ENCODE measurements around the gene RHBDL3.

The RHBDL3 gene

GRCh38 chr17:32266051-32266388 is 388 bp downstream of the RHBDL3 start:
- Histone ChIP-seq H3K9me3 (ENCODE audit: insufficient read depth, low read depth, low read length) (peaks cover 5% of the 10 kb centered on the region), H2AK5ac (ENCODE audit: low read length) (no peak overlapping the region), H2BK120ac (ENCODE audit: insufficient read depth, low read length, poor library complexity) (no peak overlapping the region), H3K36me3 (ENCODE audit: control insufficient read depth in 1 of 2, insufficient read depth in 2 of 2, low read length in 2 of 2) (no peaks in the 10 kb centered on the region), H2BK5ac (ENCODE audit: low read depth, low read length, poor library complexity) (no peak overlapping the region), H2BK12ac (ENCODE audit: low read length) (no peak overlapping the region), H3K4me1 (ENCODE audit: control insufficient read depth in 1 of 2, insufficient read depth in 2 of 2, low read length in 2 of 2) (peaks cover 7 to 11% of the 10 kb centered on the region in 2 experiments), H3K27me3 (ENCODE audit: insufficient read depth, low read length) (peaks cover 50% of the 10 kb centered on the region), H3K18ac (ENCODE audit: low read length) (no peak overlapping the region), H3K14ac (ENCODE audit: low read length) (no peak overlapping the region), H3K23ac (ENCODE audit: low read length) (no peak overlapping the region), H4K8ac (ENCODE audit: low read depth, low read length) (no peak overlapping the region), H3K9ac (ENCODE audit: low read length) (no peak overlapping the region), H3K27ac (ENCODE audit: low read depth, low read length) (no peak overlapping the region), H3K4ac (ENCODE audit: low read depth, low read length) (no peak overlapping the region), H4K12ac (ENCODE audit: low read depth, low read length) (no peak overlapping the region), H4K91ac (ENCODE audit: low read depth, low read length) (no peak overlapping the region), H3K79me2 (ENCODE audit: control insufficient read depth, insufficient read depth, low read length, poor library complexity) (no peaks in the 10 kb centered on the region), H2AFZ (ENCODE audit: insufficient read depth, low read length, poor library complexity) (no peak overlapping the region), H3K4me2 (ENCODE audit: low read length) (peak overlapping the region; percentile 89), H3K79me1 (ENCODE audit: low read length) (no peaks in the 10 kb centered on the region), H3K4me3 (ENCODE audit: low read depth, low read length) (no peak overlapping the region)
- WGBS (ENCODE audit: extremely low coverage, insufficient coverage, insufficient read length), result no CpG with 5 or more reads among the region's 55 CpGs
- no peak for DNase-seq

- WGBS (ENCODE audit: extremely low coverage, insufficient coverage, insufficient read length), result no CpG with 5 or more reads among the region's 78 CpGs
- H3K9ac ChIP-seq (ENCODE audit: low read length), result no peak overlapping the region
Observed at GRCh38 chr17:32266389-32267301, 1.0 kb downstream of the RHBDL3 start.

GRCh38 chr17:32267690-32268205 is 2.1 kb downstream of the RHBDL3 start:
- Histone ChIP-seq H3K14ac (ENCODE audit: low read length) (no peak overlapping the region), H4K91ac (ENCODE audit: low read depth, low read length) (no peak overlapping the region), H3K79me1 (ENCODE audit: low read length) (no peaks in the 10 kb centered on the region), H3K27ac (ENCODE audit: low read depth, low read length) (no peak overlapping the region), H3K9ac (ENCODE audit: low read length) (no peak overlapping the region), H3K79me2 (ENCODE audit: control insufficient read depth, insufficient read depth, low read length, poor library complexity) (no peaks in the 10 kb centered on the region), H3K9me3 (ENCODE audit: insufficient read depth, low read depth, low read length) (peaks cover 4% of the 10 kb centered on the region), H3K4ac (ENCODE audit: low read depth, low read length) (no peak overlapping the region), H3K36me3 (ENCODE audit: control insufficient read depth in 1 of 2, insufficient read depth in 2 of 2, low read length in 2 of 2) (no peaks in the 10 kb centered on the region), H3K18ac (ENCODE audit: low read length) (no peak overlapping the region), H3K23ac (ENCODE audit: low read length) (no peak overlapping the region), H3K4me3 (ENCODE audit: low read depth, low read length) (no peak overlapping the region), H4K8ac (ENCODE audit: low read depth, low read length) (no peak overlapping the region), H2AFZ (ENCODE audit: insufficient read depth, low read length, poor library complexity) (no peak overlapping the region), H3K4me1 (ENCODE audit: control insufficient read depth in 1 of 2, insufficient read depth in 2 of 2, low read length in 2 of 2) (peaks cover 7 to 11% of the 10 kb centered on the region in 2 experiments), H3K27me3 (ENCODE audit: insufficient read depth, low read length) (peaks cover 50% of the 10 kb centered on the region), H2BK120ac (ENCODE audit: insufficient read depth, low read length, poor library complexity) (no peak overlapping the region), H2BK5ac (ENCODE audit: low read depth, low read length, poor library complexity) (no peak overlapping the region), H2AK5ac (ENCODE audit: low read length) (no peak overlapping the region), H4K12ac (ENCODE audit: low read depth, low read length) (no peak overlapping the region), H2BK12ac (ENCODE audit: low read length) (no peak overlapping the region), H3K4me2 (ENCODE audit: low read length) (peak overlapping the region; percentile 2)
- no CpG with 5 or more reads among the region's 10 CpGs for WGBS (ENCODE audit: extremely low coverage, insufficient coverage, insufficient read length)
- peak in 1 of 2 donors; percentile 31 for DNase-seq

More at GRCh38 chr17:32266389-32267301, 1.0 kb downstream of the RHBDL3 start:
- Histone ChIP-seq H2BK120ac (ENCODE audit: insufficient read depth, low read length, poor library complexity) (no peak overlapping the region), H3K23ac (ENCODE audit: low read length) (no peak overlapping the region), H3K36me3 (ENCODE audit: control insufficient read depth in 1 of 2, insufficient read depth in 2 of 2, low read length in 2 of 2) (no peaks in the 10 kb centered on the region), H3K27ac (ENCODE audit: low read depth, low read length) (no peak overlapping the region), H2BK12ac (ENCODE audit: low read length) (no peak overlapping the region), H3K4ac (ENCODE audit: low read depth, low read length) (no peak overlapping the region), H3K27me3 (ENCODE audit: insufficient read depth, low read length) (peaks cover 50% of the 10 kb centered on the region), H3K9me3 (ENCODE audit: insufficient read depth, low read depth, low read length) (peaks cover 5% of the 10 kb centered on the region), H3K4me1 (ENCODE audit: control insufficient read depth in 1 of 2, insufficient read depth in 2 of 2, low read length in 2 of 2) (peaks cover 7 to 11% of the 10 kb centered on the region in 2 experiments), H2BK5ac (ENCODE audit: low read depth, low read length, poor library complexity) (no peak overlapping the region), H4K8ac (ENCODE audit: low read depth, low read length) (no peak overlapping the region), H3K4me2 (ENCODE audit: low read length) (peak overlapping the region; percentile 89), H3K18ac (ENCODE audit: low read length) (no peak overlapping the region), H4K12ac (ENCODE audit: low read depth, low read length) (no peak overlapping the region), H2AFZ (ENCODE audit: insufficient read depth, low read length, poor library complexity) (no peak overlapping the region), H3K79me1 (ENCODE audit: low read length) (no peaks in the 10 kb centered on the region), H2AK5ac (ENCODE audit: low read length) (no peak overlapping the region), H3K4me3 (ENCODE audit: low read depth, low read length) (peak overlapping the region; percentile 66), H3K14ac (ENCODE audit: low read length) (no peak overlapping the region), H3K79me2 (ENCODE audit: control insufficient read depth, insufficient read depth, low read length, poor library complexity) (no peaks in the 10 kb centered on the region), H4K91ac (ENCODE audit: low read depth, low read length) (no peak overlapping the region)
- peak in 1 of 2 donors; percentile 13 for DNase-seq

GRCh38 chr17:32268734-32269288 is 3.2 kb downstream of the RHBDL3 start:
- Histone ChIP-seq H4K12ac (ENCODE audit: low read depth, low read length) (no peak overlapping the region), H3K79me2 (ENCODE audit: control insufficient read depth, insufficient read depth, low read length, poor library complexity) (no peaks in the 10 kb centered on the region), H2BK12ac (ENCODE audit: low read length) (no peak overlapping the region), H2AK5ac (ENCODE audit: low read length) (no peak overlapping the region), H3K14ac (ENCODE audit: low read length) (no peak overlapping the region), H3K79me1 (ENCODE audit: low read length) (no peaks in the 10 kb centered on the region), H3K36me3 (ENCODE audit: control insufficient read depth in 1 of 2, insufficient read depth in 2 of 2, low read length in 2 of 2) (no peaks in the 10 kb centered on the region), H2BK5ac (ENCODE audit: low read depth, low read length, poor library complexity) (no peak overlapping the region), H3K4ac (ENCODE audit: low read depth, low read length) (no peak overlapping the region), H2AFZ (ENCODE audit: insufficient read depth, low read length, poor library complexity) (no peak overlapping the region), H3K9ac (ENCODE audit: low read length) (no peak overlapping the region), H3K18ac (ENCODE audit: low read length) (no peak overlapping the region), H4K8ac (ENCODE audit: low read depth, low read length) (no peak overlapping the region), H2BK120ac (ENCODE audit: insufficient read depth, low read length, poor library complexity) (no peak overlapping the region), H3K4me3 (ENCODE audit: low read depth, low read length) (no peak overlapping the region), H3K4me1 (ENCODE audit: control insufficient read depth in 1 of 2, insufficient read depth in 2 of 2, low read length in 2 of 2) (peaks cover 7 to 11% of the 10 kb centered on the region in 2 experiments), H3K27me3 (ENCODE audit: insufficient read depth, low read length) (peaks cover 48% of the 10 kb centered on the region), H4K91ac (ENCODE audit: low read depth, low read length) (no peak overlapping the region), H3K9me3 (ENCODE audit: insufficient read depth, low read depth, low read length) (peaks cover 2% of the 10 kb centered on the region), H3K27ac (ENCODE audit: low read depth, low read length) (no peak overlapping the region), H3K23ac (ENCODE audit: low read length) (no peak overlapping the region), H3K4me2 (ENCODE audit: low read length) (no peak overlapping the region)
- WGBS (ENCODE audit: extremely low coverage, insufficient coverage, insufficient read length), result no CpG with 5 or more reads among the region's 7 CpGs
- DNase-seq, result no peak

Data from trophoblast cell (in vitro differentiated cells and primary cell).